GM21381 (cell line): Measurements from ENCODE around the gene MYT1.

Experiments
- ATAC-seq: cut with Tn5 transposase; IDR thresholded peaks from one replicate; pipeline ENCODE4 v1.9.1; 2021; ENCODE audit warnings: mild to moderate bottlenecking, moderate library complexity; ENCODE audit not compliant: unreplicated experiment

Gene MYT1

GRCh38 chr20:64188682-64189529 lies 24.7 kb downstream of the MYT1 start:
- no peak for ATAC-seq

- no peak for ATAC-seq
Measured at GRCh38 chr20:64189530-64189966, 25.3 kb downstream of the MYT1 start.

DNA sequence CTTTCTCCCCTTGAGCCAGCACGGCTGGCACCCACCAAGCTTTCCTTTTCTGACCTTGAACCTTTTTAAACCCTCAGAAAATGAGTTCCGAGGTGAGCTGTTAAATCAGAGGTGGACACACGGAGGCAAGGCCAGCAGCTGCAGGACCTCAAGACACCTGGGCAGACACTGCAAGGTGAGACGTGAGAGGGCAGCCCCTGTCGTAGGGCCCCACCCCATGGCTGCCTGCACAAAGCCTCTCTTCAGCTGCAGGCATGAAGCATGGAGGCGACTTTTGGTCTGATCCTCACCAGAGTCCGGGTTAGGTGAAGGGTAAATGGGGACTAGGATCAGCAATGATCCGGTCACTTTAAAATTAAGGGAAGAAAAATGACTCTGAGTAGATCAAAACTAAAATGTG lies 25.7 kb downstream of the MYT1 start:
- ATAC-seq, result no peak

DNA sequence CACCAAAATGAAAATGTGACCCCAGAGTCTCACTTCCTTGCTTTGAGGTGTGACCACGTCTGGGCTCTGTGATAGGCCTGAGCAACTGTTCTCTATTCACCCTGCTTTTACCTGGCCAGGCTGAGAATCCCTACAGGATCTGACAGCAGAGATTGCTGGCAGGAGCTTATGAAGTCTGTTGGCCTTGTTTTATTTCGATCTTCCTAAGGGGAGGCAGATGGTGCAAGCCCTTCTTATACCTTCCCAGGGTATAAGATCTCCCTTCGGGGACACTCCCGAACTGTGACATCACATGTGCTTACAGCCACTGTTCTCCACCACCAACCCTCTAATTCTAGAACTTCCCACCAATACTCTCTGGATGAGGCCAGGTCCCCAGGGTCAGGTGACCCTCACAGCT lies 26.8 kb downstream of the MYT1 start:
- no peak for ATAC-seq

- ATAC-seq, result no peak
Measured at GRCh38 chr20:64192406-64192805, 28.2 kb downstream of the MYT1 start.

DNA sequence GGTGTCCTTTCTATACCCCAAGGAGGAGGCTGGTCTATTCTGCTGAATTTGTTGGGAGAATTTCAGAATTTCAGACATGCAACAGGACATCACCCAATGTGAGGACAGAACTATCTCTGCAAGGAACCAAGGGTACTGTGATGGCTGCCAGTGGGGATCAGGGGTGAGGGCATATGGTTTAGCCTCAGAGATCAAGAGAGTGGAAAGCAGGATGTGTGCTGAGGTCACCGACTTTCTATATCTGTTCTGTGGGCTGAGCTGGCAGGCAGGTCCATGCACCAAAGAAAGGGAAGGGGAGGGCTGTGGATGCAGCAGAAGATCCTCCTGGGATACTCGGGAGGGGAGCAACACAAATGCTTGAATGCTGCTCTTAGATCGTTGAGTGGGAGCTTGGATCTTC lies 28.8 kb downstream of the MYT1 start:
- no peak for ATAC-seq

- ATAC-seq, result no peak
Measured at GRCh38 chr20:64194269-64194668, 30.0 kb downstream of the MYT1 start.

- ATAC-seq, result no peak
Measured at GRCh38 chr20:64196309-64196708, 32.1 kb downstream of the MYT1 start.

DNA sequence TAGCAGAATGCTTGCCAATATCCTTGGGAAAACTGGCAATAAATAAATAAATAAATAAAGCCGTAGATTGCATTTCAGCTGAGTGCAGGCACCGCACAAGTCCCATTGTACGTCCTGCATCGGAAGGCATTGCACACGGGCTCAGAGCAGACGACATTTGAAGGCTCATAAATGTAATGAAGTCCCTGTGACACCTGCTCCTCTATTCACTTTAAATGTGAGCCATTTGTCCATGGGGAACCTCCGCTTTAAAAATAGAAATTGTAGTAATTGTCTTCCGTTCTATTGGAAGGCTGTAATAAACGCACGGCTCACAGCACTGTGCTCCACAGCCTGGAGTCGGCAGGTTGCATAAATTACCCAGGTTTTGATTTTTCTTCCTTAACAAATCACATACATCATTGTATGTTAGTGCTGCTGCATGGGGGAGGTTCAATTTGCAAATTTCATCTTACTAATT lies 32.6 kb downstream of the MYT1 start:
- no peak for ATAC-seq

GRCh38 chr20:64198347-64198746 lies 34.1 kb downstream of the MYT1 start:
- no peak for ATAC-seq

DNA sequence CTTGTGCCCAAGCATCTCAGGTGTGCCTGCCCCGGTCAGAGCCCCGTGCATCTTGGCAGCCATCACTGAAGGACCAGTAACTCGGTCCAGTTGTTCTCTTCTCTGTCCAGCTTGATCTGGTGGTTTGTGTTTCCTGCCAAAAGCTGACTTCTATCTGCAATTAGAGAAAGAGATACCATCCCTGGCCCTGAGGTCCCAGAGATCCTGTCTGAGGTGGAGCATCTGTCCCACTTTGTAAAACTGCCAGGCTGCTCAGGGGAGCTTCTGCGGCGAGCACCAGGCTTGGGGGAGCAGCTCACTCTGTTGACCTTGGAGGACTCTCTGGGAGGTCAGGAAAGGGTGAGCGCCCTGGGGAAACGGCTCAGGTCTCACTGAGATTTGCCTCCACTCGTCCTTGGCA lies 35.1 kb downstream of the MYT1 start:
- ATAC-seq, result no peak

- ATAC-seq, result no peak
Measured at GRCh38 chr20:64200740-64201139, 36.5 kb downstream of the MYT1 start.

GRCh38 chr20:64201653-64202052 lies 37.4 kb downstream of the MYT1 start:
- no peak for ATAC-seq

DNA sequence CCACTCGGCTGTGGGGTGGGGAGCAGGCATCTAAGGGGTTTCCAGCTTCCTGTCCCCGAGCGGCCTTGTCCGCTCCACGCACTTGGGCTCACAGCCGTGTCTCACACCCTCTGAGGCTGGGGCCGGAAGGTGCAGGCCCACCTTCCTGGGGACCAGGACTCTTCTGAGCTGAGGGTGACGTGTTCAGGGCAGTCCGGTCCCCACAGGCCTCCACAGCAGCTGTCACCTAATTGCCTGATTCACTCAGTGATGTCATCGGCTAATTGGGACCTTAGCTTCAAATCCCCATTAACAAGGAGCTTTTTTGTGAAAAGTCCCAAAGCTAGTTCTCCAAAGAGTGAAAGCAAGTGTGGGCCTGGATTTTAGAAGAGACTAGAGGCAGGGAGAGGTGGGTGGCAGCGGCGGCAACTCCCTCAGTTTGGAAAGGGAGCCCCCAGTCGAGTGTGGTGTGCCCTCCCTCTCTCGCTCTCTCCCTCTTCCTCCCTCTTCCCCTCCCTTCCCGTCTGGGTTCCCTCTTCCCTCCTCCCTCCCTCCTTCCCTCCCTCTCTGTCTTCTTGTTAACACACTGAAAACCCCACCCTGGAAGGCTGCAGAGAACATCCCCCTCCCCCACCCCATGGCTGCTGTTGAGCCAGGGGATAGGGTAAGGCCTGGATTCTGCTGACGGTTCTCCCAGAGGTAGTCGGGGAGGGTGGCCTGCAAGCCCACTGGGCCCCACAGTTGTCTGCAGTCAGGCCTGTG lies 39.0 kb downstream of the MYT1 start:
- ATAC-seq, result no peak

GRCh38 chr20:64205611-64206026 lies 41.4 kb downstream of the MYT1 start:
- no peak for ATAC-seq

- no peak for ATAC-seq
Measured at GRCh38 chr20:64206614-64207013, 42.4 kb downstream of the MYT1 start.

- no peak for ATAC-seq
Measured at GRCh38 chr20:64207641-64208590, 43.7 kb downstream of the MYT1 start.

- no peak for ATAC-seq
Measured at GRCh38 chr20:64209148-64209547, 44.9 kb downstream of the MYT1 start.

GRCh38 chr20:64210656-64211369 lies 46.6 kb downstream of the MYT1 start:
- ATAC-seq, result no peak
